ENCODE data around the gene C1orf105. TPM values are rescaled to one million over a fixed set of nuclear protein-coding genes. Genes with fewer than 3 reads are reported as not detected.

Gene C1orf105
- total and polyA plus RNA-seq, 2 experiments from 2014 or later, result not detected

GRCh38 chr1:172414331-172414730 is 6.2 kb upstream of the C1orf105 start:
- Histone ChIP-seq H3F3A (replicated peaks; ENCODE audit: low read depth) (no peaks in the 10 kb centered on the region), H3K4me1 (ENCODE audit: insufficient read depth) (no peaks in the 10 kb centered on the region; the same call in 1 of the 2 replicates), H3K36me3 (ENCODE audit: insufficient read depth) (no peaks in the 10 kb centered on the region), H3K4me2 (no peak overlapping the region), H2AFZ (no peak overlapping the region), H3K79me2 (replicated peaks; ENCODE audit: insufficient read depth) (no peaks in the 10 kb centered on the region), H3K4me3 (no peak overlapping the region), H3K27ac (ENCODE audit: low read depth) (no peak overlapping the region), H3K9me2 (ENCODE audit: insufficient read depth) (no peaks in the 10 kb centered on the region), H4K20me1 (replicated peaks; ENCODE audit: insufficient read depth) (no peaks in the 10 kb centered on the region), H3K27me3 (ENCODE audit: insufficient read depth) (no peaks in the 10 kb centered on the region)
- ATAC-seq (no peak), DNase-seq (ENCODE audit: low spot score) (no peak)
- no peak for TF ChIP-seq EZH2phosphoT487 (IDR thresholded peaks at IDR 0.05; ENCODE audit: unreplicated experiment)
- TF ChIP-seq POLR2AphosphoS5 (IDR thresholded peaks at IDR 0.05; ENCODE audit: low read depth), result no peak
- TF ChIP-seq JUNB (IDR thresholded peaks at IDR 0.05; ENCODE audit: unreplicated experiment), result no peak
- no peak for TF ChIP-seq ZNF462 (CRISPR knock-in tag; IDR thresholded peaks at IDR 0.05)
- no peak for TF ChIP-seq REST (IDR thresholded peaks at IDR 0.05; ENCODE audit: unreplicated experiment)
- H3K36me3 Mint-ChIP-seq (ENCODE audit: low read depth), result no peaks in the 10 kb centered on the region
- H3K4me3 Mint-ChIP-seq, result no peak overlapping the region
- H3K4me1 Mint-ChIP-seq, result peaks cover 23% of the 10 kb centered on the region
- H3K9me3 Mint-ChIP-seq, result no peaks in the 10 kb centered on the region
- H3K27ac Mint-ChIP-seq, result no peak overlapping the region
- H3K27me3 Mint-ChIP-seq (ENCODE audit: insufficient read depth, low read depth, poor library complexity), result no peaks in the 10 kb centered on the region
